GM12874 (cell line): Measurements from ENCODE around the gene IL17RA.

Experiments used
- TF ChIP-seq, protein P1 (sequence below): IDR thresholded peaks from 2 replicates; pipeline ENCODE4 v1.5.1; 2011; ENCODE audit warnings: low read depth, mild to moderate bottlenecking, control low read depth, low read length, moderate library complexity; ENCODE audit not compliant: insufficient read depth

The IL17RA gene

DNA sequence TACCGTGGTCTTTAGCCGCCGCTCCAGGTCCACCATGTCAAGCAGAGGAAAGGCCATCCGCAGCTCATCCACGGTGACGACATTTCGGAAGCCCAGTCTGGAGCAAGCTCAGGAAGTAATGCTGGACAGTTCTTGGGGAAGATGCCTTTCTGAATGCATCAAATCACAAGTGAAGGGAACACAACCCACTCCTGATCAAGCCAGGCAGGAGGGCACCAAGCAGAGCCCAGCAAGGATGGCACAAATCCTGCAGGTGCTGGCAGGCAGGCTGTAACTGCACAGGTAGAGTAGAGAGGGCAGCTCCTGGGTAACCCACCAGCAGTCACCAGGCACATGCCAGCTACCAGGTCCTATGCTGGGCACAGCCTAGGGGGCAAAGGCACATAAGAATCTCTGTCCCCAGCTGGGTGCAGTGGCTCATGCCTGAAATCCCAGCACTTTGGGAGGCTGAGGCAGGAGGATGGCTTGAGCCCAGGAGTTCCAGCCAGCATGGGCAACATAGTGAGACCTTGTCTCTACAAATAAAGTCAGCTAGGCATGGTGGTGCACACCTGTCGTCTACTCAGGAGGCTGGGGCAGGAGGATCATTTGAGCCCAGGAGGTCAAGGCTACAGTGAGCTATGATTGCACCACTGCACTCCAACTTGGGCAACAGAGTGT, 60.4 kb downstream of the IL17RA start:
- TF ChIP-seq, protein P1, sequence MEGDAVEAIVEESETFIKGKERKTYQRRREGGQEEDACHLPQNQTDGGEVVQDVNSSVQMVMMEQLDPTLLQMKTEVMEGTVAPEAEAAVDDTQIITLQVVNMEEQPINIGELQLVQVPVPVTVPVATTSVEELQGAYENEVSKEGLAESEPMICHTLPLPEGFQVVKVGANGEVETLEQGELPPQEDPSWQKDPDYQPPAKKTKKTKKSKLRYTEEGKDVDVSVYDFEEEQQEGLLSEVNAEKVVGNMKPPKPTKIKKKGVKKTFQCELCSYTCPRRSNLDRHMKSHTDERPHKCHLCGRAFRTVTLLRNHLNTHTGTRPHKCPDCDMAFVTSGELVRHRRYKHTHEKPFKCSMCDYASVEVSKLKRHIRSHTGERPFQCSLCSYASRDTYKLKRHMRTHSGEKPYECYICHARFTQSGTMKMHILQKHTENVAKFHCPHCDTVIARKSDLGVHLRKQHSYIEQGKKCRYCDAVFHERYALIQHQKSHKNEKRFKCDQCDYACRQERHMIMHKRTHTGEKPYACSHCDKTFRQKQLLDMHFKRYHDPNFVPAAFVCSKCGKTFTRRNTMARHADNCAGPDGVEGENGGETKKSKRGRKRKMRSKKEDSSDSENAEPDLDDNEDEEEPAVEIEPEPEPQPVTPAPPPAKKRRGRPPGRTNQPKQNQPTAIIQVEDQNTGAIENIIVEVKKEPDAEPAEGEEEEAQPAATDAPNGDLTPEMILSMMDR: no peak

DNA sequence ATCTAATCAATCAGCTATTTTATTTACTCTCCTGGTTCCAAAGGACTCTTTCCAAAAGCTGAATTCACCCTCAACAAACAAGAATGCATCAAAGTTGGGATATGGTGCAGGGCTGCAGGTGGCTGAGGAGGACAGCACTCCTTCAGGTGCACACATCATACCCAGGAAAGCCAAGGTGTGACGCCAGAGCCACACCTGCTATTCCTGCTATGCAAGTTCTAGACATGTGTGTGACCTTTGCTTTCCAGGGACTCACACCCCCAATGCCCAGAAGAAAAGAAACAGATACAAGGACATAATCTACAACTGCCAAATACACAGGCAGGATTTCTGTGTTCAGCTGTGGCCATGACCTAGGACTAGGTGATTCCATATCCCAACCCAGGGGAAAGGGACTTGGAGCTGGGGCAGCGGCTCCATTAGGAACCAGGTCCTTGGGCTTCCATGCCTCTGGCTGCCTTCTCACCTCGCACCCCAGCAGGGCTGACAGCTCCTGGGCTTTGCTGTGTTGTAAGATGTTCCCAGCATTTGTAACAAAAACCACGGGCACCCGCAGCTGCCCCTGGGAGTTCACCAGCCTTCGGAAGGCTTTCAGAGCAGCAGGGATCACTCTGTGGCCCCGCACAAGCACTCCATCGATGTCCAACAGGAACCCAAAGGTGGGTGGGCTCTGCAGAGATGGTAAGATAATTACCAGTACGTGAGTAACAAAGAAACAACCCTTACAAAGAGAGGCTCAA, 64.4 kb downstream of the IL17RA start:
- TF ChIP-seq, protein P1: no peak

GRCh38 chr22:17152340-17152739, 67.5 kb downstream of the IL17RA start:
- TF ChIP-seq, protein P1: no peak

GRCh38 chr22:17152971-17153370, 68.2 kb downstream of the IL17RA start:
- TF ChIP-seq, protein P1: no peak

DNA sequence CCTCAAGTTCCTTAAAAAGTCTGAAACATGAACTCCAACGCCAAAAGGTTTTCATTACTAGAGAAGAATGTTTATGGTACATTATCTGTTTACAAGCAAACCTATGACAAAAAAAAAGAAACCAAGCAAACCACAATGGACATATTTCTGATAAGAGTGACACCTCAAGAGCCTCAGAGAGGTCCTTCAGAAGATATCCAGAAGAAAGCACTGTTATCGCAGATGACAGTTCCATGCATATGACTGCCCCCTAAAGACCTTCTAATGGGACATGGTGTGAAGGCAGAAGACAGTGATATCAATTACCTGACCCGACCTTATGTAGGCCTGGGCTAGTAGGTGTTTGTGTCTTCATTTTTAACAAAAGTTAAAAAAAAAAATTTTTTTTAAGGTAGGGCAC, 71.1 kb downstream of the IL17RA start:
- TF ChIP-seq, protein P1: no peak

DNA sequence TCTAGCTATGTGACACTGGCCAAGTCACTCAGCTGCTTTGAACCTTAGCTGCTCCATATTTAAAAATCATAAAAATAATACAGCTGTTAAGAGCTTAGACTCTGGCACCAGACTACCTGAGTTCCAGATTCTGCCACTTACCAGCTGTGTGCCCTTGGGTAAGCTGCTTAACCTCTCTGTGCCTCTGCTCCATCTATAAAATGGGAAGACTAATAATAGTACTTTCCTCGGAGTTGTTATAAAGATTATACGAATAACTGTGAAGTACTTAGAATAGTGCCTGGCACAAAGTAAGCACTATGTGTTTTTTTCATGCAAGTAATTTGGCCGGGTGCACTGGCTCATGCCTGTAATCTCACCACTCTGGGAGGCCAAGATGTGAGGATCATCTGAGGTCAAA, 72.9 kb downstream of the IL17RA start:
- TF ChIP-seq, protein P1: no peak

DNA sequence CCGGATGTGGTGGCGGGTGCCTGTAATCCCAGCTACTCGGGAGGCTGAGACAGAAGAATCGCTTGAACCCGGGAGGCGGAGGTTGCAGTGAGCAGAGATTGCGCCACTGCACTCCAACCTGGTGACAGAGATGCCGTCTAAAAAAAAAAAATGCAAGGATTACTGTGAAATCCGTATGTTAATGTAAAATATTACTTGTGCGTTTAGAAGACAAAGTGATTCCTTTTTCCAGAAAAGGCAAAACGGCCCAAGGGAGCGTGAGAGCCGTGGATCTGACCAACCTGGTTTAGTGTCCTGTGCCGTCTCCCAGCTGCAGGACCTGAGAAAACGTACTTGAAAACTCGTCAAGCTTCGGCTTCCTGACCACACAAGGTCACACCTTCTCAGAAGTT, 73.4 kb downstream of the IL17RA start:
- TF ChIP-seq, protein P1: no peak
